Mucosa of stomach (tissue), 1 donor: ENCODE data around the gene JPT2.

Experiments used
- H3K27me3 ChIP-seq: one replicate; pipeline ENCODE4 v1.7.0; 2013; ENCODE audit warnings: mild to moderate bottlenecking, low read length; ENCODE audit not compliant: control insufficient read depth, insufficient read depth
- H3K36me3 ChIP-seq: one replicate; pipeline ENCODE4 v1.7.0; 2013; ENCODE audit warnings: low read length; ENCODE audit not compliant: control insufficient read depth, insufficient read depth
- H3K4me1 ChIP-seq: one replicate; pipeline ENCODE4 v1.7.0; 2013; ENCODE audit warnings: mild to moderate bottlenecking, low read length; ENCODE audit not compliant: control insufficient read depth, insufficient read depth
- H3K4me3 ChIP-seq: one replicate; pipeline ENCODE4 v1.7.0; 2013; ENCODE audit warnings: low read length
- H3K9ac ChIP-seq: one replicate; pipeline ENCODE4 v1.7.0; 2013; ENCODE audit warnings: mild to moderate bottlenecking, low read length, moderate library complexity
- H3K9me3 ChIP-seq: one replicate; pipeline ENCODE4 v1.7.0; 2013; ENCODE audit warnings: mild to moderate bottlenecking, low read length, moderate library complexity; ENCODE audit not compliant: control insufficient read depth
- donor health status: Pancreatic carcinoma.

The JPT2 gene

GRCh38 chr16:1654505-1655268 is 23.4 kb upstream of the JPT2 start:
- no peak overlapping the region for H3K4me3 ChIP-seq
- H3K9me3 ChIP-seq = no peaks in the 10 kb centered on the region
- no peaks in the 10 kb centered on the region for H3K27me3 ChIP-seq
- H3K9ac ChIP-seq = no peak overlapping the region
- peaks cover 11% of the 10 kb centered on the region for H3K36me3 ChIP-seq
- H3K4me1 ChIP-seq = no peaks in the 10 kb centered on the region

GRCh38 chr16:1655269-1655807 is 22.7 kb upstream of the JPT2 start:
- Histone ChIP-seq H3K9me3 (no peaks in the 10 kb centered on the region), H3K9ac (no peak overlapping the region), H3K4me3 (no peak overlapping the region), H3K4me1 (no peaks in the 10 kb centered on the region), H3K36me3 (peaks cover 11% of the 10 kb centered on the region), H3K27me3 (no peaks in the 10 kb centered on the region)

GRCh38 chr16:1655909-1656807 is 21.9 kb upstream of the JPT2 start:
- Histone ChIP-seq H3K9me3 (no peaks in the 10 kb centered on the region), H3K4me3 (no peak overlapping the region), H3K27me3 (no peaks in the 10 kb centered on the region), H3K9ac (no peak overlapping the region), H3K4me1 (no peaks in the 10 kb centered on the region), H3K36me3 (peaks cover 11% of the 10 kb centered on the region)

GRCh38 chr16:1656808-1657617 is 21.1 kb upstream of the JPT2 start:
- Histone ChIP-seq H3K27me3 (no peaks in the 10 kb centered on the region), H3K9ac (no peak overlapping the region), H3K9me3 (no peaks in the 10 kb centered on the region), H3K4me1 (no peaks in the 10 kb centered on the region), H3K4me3 (no peak overlapping the region), H3K36me3 (peaks cover 14% of the 10 kb centered on the region)

GRCh38 chr16:1657841-1658240 is 20.2 kb upstream of the JPT2 start:
- Histone ChIP-seq H3K27me3 (no peaks in the 10 kb centered on the region), H3K9me3 (no peaks in the 10 kb centered on the region), H3K9ac (no peak overlapping the region), H3K4me3 (no peak overlapping the region), H3K36me3 (peaks cover 13% of the 10 kb centered on the region), H3K4me1 (no peaks in the 10 kb centered on the region)

GRCh38 chr16:1659031-1659430 is 19.0 kb upstream of the JPT2 start:
- no peak overlapping the region for H3K4me3 ChIP-seq
- no peaks in the 10 kb centered on the region for H3K9me3 ChIP-seq
- H3K9ac ChIP-seq = no peak overlapping the region
- H3K4me1 ChIP-seq = no peaks in the 10 kb centered on the region
- H3K27me3 ChIP-seq = no peaks in the 10 kb centered on the region
- H3K36me3 ChIP-seq = peaks cover 19% of the 10 kb centered on the region

GRCh38 chr16:1661826-1662225 is 16.3 kb upstream of the JPT2 start:
- H3K27me3 ChIP-seq = no peaks in the 10 kb centered on the region
- H3K9ac ChIP-seq = no peak overlapping the region
- H3K4me3 ChIP-seq = no peak overlapping the region
- no peaks in the 10 kb centered on the region for H3K4me1 ChIP-seq
- peaks cover 36% of the 10 kb centered on the region for H3K36me3 ChIP-seq
- no peaks in the 10 kb centered on the region for H3K9me3 ChIP-seq

GRCh38 chr16:1662543-1662942 is 15.5 kb upstream of the JPT2 start:
- H3K27me3 ChIP-seq = no peaks in the 10 kb centered on the region
- no peak overlapping the region for H3K9ac ChIP-seq
- H3K36me3 ChIP-seq = peaks cover 41% of the 10 kb centered on the region
- H3K4me3 ChIP-seq = no peak overlapping the region
- no peaks in the 10 kb centered on the region for H3K4me1 ChIP-seq
- no peaks in the 10 kb centered on the region for H3K9me3 ChIP-seq

- H3K9me3 ChIP-seq = no peaks in the 10 kb centered on the region
- no peak overlapping the region for H3K9ac ChIP-seq
- H3K27me3 ChIP-seq = no peaks in the 10 kb centered on the region
- no peak overlapping the region for H3K4me3 ChIP-seq
- H3K36me3 ChIP-seq = peaks cover 58% of the 10 kb centered on the region
- no peaks in the 10 kb centered on the region for H3K4me1 ChIP-seq
Observed at GRCh38 chr16:1665829-1666228, 12.2 kb upstream of the JPT2 start.

- Histone ChIP-seq H3K9ac (no peak overlapping the region), H3K4me3 (no peak overlapping the region), H3K4me1 (no peaks in the 10 kb centered on the region), H3K27me3 (no peaks in the 10 kb centered on the region), H3K9me3 (no peaks in the 10 kb centered on the region), H3K36me3 (peaks cover 63% of the 10 kb centered on the region)
Observed at GRCh38 chr16:1666316-1666715, 11.8 kb upstream of the JPT2 start.

- no peaks in the 10 kb centered on the region for H3K9me3 ChIP-seq
- H3K27me3 ChIP-seq = no peaks in the 10 kb centered on the region
- H3K4me3 ChIP-seq = no peak overlapping the region
- peaks cover 59% of the 10 kb centered on the region for H3K36me3 ChIP-seq
- H3K4me1 ChIP-seq = no peaks in the 10 kb centered on the region
- H3K9ac ChIP-seq = no peak overlapping the region
Observed at GRCh38 chr16:1667271-1667670, 10.8 kb upstream of the JPT2 start.
